Activated CD8-positive, alpha-beta memory T cell treated with anti-CD3 and anti-CD28 coated beads, Interleukin-2, amount 50 U/mL, for 1 hour (primary cell): ENCODE results near the gene PINLYP.
"Not testable (repeated sequence)": the region's sequence is repeated elsewhere in the genome, so short reads cannot be mapped to it uniquely, and the experiment has no call there.

Source experiments
- DNase-seq: peaks from one replicate; pipeline ENCODE4 v3.0.0-alpha.2; 2020; ENCODE audit errors: extremely low read depth

Gene PINLYP

DNA sequence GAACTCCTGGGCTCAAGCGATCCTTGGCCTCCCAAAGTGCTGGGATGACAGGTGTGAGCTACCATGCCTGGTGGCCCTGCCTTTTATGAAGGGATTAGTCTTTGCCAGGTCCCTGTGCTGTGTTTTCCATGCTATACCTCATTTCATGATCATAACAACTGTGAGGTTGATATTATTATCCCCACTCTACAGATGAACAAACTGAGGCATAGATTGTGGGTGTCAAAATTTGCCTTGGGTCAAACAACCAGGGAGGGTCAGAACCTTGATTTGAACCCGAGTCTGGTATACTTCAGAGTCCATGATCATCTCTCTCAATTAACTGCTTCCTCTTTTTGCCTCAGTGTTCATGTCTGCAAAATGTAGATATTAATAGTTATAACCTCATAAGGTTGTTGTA is 6.9 kb downstream of the PINLYP start:
- DNase-seq = no peak

DNA sequence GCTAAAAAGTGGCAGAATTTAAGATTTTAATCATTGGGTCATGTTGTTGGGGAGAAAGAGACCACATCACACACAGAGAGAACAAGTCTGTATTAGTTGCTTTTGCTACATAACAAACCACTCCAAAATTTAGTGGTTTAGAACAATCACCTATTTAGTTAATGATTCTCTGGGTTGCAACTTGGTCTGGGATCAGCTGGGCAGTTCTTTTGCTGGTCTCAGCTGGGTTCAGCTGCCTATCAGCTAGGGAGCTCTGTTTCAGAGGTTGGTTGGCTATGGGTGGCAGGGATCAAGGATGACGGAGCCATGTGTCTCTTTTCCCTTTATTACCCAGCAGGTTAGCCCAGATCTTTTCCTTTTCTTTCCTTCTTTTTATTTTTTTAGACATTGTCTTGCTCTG is 8.9 kb downstream of the PINLYP start:
- no peak for DNase-seq

DNA sequence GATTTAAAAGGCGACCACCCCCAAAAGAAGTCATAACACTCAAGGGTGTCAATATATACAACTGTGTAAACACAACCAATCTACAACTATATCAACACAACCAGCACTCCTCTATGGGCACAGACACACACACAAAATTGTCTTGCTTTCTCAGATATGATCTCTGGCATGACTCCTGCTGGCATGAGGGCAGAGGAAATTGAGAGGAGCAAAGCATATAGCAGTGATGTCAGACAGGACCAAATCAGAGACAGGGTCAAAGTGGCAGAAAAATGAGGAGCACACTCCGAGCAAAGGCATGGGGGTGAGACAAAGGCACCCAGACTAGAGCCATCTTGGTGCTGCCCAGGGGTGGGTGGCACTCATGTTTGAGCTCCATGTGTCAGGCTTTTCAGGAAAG is 10.7 kb downstream of the PINLYP start:
- no peak for DNase-seq

- not testable (repeated sequence) for DNase-seq
Measured at GRCh38 chr19:43587029-43587428, 11.4 kb downstream of the PINLYP start.

DNA sequence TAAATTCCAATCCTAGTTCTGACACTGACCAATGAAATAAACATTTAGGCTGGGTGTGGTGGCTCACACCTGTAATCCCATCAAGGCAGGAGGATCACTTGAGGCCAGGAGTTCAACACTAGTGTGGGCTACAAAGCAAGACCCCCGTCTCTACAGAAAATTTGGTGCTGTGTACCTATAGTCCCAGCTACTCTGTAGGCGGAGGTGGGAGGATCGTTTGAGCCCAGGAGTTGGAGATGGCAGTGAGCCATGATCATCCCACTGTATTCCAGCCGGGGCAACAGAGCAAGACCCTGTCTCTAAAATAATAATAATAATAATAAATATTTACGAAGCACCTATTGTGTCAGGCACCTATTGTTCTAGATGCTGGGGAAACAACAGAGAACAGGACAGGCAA is 13.7 kb downstream of the PINLYP start:
- no peak for DNase-seq

GRCh38 chr19:43589678-43590077 is 14.1 kb downstream of the PINLYP start:
- no peak for DNase-seq

DNA sequence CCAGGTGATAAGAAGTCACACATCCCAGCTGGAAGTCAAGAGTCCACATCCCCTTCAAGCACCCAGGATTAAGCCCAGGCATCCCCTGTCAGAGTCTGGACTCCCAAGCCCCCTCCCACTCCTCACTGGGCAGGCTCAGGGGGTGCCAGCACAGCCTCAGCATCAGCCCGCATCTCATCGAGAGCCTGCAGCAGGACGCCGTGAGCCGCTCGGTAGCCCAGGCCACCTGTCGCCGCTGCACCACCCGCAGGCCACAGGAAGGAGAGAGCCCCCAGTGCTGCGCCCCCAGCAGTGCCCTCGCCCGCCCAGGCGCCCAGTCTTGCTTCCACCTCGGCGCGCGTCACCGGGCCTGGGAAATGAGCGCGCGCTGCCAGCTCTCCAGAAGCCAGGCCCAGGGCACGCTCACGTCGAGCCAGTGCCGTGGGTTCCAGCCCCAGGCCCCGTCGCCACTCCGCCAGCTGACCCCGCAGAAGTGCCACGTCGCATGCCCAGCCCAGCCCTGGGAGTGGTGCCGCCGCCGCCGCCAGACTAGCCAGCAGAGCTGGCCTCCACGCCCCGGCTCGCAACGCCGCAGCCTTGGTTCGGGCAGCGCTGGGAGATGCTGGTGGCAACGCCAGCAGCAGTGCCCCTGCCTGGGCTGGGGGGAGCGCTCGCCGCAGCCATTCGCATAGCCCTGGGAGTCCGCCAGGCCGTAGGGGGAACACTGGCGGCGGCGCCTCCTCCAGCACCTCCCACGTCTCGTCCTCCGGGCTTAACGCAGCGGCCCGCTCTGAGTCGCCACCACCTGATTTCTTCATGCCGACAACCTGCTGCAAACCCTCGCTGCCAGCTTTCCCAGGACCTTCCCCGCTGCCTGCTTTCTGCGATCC is 16.5 kb downstream of the PINLYP start:
- DNase-seq = no peak

DNA sequence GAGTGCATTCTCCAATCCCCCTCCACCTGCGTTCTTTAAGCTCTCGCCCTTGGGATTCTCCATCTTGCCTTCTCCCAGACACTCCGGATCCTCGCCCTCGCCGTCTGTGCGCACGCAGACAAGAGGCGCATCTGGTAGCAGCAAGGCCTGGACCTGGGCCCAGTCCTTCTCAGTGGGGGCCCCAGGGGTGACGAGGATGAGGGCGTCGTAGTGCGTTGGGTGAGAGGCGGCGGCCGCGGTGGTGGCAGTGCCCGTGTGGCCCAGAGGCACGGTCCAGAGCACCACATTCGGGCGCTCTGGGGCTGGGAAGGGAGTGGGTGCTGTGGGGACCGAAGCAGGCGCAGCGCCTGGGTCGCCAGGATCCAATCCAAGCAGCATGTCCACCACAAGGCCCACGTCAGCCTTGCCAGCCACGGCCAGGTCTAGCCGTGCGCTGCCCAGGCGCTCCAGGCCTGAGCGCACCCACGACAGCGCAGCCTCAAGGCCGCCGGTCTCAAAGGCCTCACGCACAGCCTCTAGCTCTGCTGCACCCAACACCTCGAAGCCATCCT is 17.3 kb downstream of the PINLYP start:
- no peak for DNase-seq

DNA sequence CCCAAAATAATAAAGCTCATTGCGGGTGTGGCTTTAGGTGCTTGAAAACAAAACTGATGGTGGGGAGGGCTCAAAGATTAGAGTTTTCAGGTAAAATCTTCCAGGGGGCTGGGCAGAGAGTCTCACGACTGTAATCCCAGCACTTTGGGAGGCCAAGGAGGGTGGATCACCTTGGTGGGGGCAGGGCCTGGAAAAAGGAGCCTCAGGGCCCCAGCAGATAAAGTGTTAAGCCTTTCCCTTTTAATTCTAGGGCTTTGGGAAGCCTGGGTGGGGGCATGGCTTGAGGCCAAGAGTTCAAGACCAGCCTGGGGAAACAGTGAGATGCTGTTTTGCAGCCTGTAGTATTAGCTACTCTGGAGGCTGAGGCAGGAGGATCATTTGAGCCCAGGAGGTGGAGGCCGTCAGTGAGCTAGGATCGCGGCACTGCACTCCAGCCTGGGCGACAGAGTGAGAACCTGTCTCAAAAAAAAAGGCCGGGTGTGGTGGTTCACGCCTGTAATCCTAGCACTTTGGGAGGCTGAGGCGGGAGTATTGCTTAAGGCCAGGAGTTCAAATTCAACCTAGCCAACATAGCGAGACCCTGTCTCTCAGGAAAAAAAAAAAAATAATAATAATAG is 18.6 kb downstream of the PINLYP start:
- no peak for DNase-seq

GRCh38 chr19:43594710-43595604 is 19.4 kb downstream of the PINLYP start:
- peak; percentile 37 for DNase-seq

DNA sequence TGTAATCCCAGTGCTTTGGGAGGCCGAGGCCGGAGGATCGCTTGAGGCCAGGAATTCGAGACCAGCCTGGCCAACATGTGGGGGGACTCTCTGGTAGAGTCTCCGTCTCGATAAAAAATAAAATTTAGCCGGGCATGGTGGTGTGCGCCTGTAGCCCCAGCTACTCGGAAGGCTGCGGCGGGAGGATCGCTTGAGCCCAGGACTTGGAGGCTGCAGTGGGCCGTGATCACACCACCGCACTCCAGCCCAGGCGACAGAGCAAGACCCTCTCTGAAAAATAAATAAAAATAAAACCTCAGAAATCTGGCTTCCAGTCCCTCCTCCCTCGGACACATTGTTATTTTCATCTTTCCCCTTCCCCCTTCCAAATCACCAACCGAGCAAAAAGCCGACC is 20.0 kb downstream of the PINLYP start:
- no peak for DNase-seq

DNA sequence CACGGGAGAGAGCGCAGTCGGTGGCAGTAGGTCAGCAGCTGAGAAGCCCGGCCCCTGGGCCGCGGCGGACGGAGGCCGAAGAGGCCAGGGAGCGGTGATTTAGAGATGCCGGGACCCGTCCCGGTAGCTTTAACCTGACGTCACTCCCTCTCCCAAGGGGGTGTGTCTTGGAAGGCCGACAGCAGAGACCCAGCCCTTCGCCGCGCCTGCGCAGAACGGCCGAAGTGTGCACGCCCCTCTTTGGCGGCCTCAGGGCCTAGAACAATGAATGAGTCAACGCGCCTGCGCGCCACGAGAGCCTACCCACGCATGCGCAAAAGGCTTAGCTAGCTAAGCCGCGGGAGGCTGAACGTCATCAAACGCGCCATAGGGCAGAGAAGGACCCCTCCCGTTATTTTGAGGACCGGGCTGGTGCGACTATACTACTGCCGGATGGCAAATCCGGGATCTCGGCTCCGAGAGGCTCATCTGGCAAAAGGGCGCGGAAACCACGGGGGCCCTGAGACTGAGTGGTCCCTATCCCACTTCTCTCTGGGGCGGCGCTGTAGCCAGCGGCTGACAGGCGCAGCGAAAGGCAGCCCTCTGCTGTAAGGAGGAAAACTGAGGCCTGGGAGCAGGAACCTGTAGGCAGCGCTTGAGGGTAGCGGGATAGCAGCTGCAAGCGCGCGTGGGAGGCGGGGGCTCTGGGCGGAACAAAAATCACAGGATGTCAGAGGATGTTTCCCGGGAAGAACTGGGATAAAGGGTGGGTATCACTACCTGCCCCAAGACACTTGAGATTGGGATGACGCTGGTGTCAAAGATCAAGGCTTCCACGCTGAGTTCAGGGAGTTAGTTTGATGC is 20.6 kb downstream of the PINLYP start, which contains the start of the genes IRGQ and ZNF576:
TSS of gene IRGQ (minus strand) at position 136 of the 843 bp plus-strand sequence. CDS start 796 bp downstream, outside the sequence.
TSS of gene ZNF576 (plus strand) at position 597 of the 843 bp plus-strand sequence. CDS start 514 bp downstream, outside the sequence.
- peak; percentile 99 for DNase-seq

DNA sequence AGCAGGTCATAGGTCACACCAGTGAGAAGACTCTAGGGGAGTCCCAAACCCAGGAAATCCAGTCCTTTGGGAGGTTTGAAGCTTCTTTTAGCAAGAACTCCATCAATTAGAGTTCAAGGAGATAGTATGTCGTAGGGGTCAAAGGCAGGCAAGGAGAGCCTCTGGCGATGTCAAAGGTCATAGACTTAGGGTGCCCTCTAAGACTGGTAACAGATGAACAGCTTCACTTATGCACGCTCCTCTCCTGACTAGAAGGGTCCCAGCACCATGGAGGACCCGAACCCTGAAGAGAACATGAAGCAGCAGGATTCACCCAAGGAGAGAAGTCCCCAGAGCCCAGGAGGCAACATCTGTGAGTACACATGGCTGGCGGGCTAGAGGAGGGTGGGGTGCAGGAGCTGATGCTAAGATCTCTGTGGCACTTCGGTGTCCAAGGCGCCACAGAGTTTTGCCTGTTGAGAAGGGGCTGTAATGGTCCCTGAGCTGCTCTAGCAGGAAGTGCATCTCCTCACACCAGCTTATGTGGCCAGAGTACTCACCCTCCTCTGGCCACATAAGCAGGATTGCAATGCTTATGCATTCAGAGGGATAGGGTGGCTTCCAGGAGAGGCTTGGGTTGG is 21.4 kb downstream of the PINLYP start:
- no peak for DNase-seq

GRCh38 chr19:43597876-43598275 is 22.3 kb downstream of the PINLYP start:
- DNase-seq = no peak

- no peak for DNase-seq
Measured at GRCh38 chr19:43598445-43599240, 23.0 kb downstream of the PINLYP start.

GRCh38 chr19:43599635-43600295 is 24.2 kb downstream of the PINLYP start:
- no peak for DNase-seq

- DNase-seq = not testable (repeated sequence)
Measured at GRCh38 chr19:43600326-43600725, 24.7 kb downstream of the PINLYP start.

DNA sequence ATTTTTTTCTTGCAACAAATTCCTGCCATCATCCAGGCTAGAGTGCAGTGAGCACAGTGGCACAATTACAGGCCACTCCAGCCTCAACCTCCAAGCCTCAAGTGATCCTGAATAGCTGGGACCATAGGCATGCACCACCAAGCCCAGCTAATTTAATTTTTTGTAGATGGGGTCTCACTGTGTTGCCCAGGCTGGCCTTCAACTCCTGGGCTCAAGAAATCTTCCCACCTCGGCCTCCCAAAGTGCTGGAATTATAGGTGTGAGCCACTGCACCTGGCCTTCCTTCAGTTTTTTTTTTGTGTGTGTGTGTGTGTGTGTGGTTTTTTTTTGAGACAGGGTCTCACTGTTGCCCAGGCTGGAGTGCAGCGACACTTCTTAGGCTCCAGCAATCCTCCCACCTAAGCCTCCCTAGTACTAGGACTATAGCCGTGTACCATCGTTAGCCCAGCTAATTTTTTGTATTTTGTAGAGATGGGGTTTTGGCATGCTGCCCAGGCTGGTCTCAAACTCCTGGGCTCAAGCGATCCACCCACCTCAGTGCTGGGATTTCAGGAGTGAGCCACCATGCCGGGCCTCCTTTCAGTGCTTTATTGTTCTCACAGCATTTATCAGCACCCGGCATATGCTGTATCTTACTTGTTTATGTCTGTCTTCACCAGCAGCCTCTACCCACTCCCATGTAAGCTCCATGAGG is 30.4 kb downstream of the PINLYP start:
- no peak for DNase-seq
